ENCODE measurements around the gene L1CAM. TPM values are rescaled to one million over a fixed set of nuclear protein-coding genes. Genes with fewer than 3 reads are reported as not detected.

Gene L1CAM
- total RNA-seq, 1 experiment from 2014 or later = 819 TPM

DNA sequence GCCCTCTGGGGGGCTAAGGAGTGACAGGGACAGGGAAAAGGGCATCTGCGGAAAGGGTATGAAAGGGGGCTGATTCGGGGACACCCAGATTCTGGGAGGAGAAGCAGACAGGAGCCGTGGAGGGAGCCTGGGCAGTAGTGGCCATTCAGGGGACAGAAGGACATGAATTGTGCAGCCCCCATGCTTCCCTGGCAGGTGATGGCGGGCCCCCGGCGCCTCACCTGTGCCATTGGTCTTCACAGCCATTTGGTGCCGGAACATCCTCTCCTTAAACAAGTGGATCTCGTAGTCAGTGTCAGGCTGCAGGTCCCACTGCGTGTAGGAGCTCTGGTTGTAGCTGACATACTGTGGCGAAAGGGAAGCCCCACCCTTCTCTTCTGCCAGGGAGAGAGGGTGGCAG, 21.9 kb downstream of the L1CAM start:
- no TSS peak for BruUV-seq (replicated peaks)
- no peak for DNase-seq (ENCODE audit: low read depth, low spot score)
- no peak for TF ChIP-seq TCF7L2 (IDR thresholded peaks at IDR 0.05; ENCODE audit: low read depth, low read length)
- TF ChIP-seq, protein P1, sequence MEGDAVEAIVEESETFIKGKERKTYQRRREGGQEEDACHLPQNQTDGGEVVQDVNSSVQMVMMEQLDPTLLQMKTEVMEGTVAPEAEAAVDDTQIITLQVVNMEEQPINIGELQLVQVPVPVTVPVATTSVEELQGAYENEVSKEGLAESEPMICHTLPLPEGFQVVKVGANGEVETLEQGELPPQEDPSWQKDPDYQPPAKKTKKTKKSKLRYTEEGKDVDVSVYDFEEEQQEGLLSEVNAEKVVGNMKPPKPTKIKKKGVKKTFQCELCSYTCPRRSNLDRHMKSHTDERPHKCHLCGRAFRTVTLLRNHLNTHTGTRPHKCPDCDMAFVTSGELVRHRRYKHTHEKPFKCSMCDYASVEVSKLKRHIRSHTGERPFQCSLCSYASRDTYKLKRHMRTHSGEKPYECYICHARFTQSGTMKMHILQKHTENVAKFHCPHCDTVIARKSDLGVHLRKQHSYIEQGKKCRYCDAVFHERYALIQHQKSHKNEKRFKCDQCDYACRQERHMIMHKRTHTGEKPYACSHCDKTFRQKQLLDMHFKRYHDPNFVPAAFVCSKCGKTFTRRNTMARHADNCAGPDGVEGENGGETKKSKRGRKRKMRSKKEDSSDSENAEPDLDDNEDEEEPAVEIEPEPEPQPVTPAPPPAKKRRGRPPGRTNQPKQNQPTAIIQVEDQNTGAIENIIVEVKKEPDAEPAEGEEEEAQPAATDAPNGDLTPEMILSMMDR (IDR thresholded peaks at IDR 0.05) = no peak
- TF ChIP-seq POLR2AphosphoS5 (IDR thresholded peaks at IDR 0.05; ENCODE audit: low read depth, low read length) = no peak
- TF ChIP-seq SIN3A (IDR thresholded peaks at IDR 0.05; ENCODE audit: borderline replicate concordance, insufficient read depth, low read depth, low read length) = no peak
- TF ChIP-seq, protein P2, sequence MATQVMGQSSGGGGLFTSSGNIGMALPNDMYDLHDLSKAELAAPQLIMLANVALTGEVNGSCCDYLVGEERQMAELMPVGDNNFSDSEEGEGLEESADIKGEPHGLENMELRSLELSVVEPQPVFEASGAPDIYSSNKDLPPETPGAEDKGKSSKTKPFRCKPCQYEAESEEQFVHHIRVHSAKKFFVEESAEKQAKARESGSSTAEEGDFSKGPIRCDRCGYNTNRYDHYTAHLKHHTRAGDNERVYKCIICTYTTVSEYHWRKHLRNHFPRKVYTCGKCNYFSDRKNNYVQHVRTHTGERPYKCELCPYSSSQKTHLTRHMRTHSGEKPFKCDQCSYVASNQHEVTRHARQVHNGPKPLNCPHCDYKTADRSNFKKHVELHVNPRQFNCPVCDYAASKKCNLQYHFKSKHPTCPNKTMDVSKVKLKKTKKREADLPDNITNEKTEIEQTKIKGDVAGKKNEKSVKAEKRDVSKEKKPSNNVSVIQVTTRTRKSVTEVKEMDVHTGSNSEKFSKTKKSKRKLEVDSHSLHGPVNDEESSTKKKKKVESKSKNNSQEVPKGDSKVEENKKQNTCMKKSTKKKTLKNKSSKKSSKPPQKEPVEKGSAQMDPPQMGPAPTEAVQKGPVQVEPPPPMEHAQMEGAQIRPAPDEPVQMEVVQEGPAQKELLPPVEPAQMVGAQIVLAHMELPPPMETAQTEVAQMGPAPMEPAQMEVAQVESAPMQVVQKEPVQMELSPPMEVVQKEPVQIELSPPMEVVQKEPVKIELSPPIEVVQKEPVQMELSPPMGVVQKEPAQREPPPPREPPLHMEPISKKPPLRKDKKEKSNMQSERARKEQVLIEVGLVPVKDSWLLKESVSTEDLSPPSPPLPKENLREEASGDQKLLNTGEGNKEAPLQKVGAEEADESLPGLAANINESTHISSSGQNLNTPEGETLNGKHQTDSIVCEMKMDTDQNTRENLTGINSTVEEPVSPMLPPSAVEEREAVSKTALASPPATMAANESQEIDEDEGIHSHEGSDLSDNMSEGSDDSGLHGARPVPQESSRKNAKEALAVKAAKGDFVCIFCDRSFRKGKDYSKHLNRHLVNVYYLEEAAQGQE (IDR thresholded peaks at IDR 0.05; ENCODE audit: insufficient read depth in 1 of 2, low read depth in 2 of 2, low read length in 1 of 2) = no peak
- no peaks in the 10 kb centered on the region for H3K4me1 ChIP-seq (ENCODE audit: control insufficient read depth, insufficient read depth, low read length)
- intact Hi-C loops (cut with micrococcal nuclease; ENCODE audit: unreplicated experiment) = no loop called here
- no peak for ATAC-seq
- CTCF ChIA-PET = no interaction called here
- no peaks in the 10 kb centered on the region for H3K9me3 ChIP-seq (ENCODE audit: control insufficient read depth, insufficient read depth, low read depth, low read length)
- POLR2A ChIA-PET = no interaction called here
- H3K27ac ChIP-seq (ENCODE audit: low read length) = no peak overlapping the region
- in situ Hi-C loops (cut with HindIII; ENCODE audit: low pct_unique_long_range_greater_than_20kb, low sequenced_read_pairs) = no loop called here
- no peaks in the 10 kb centered on the region for H3K27me3 ChIP-seq (ENCODE audit: control insufficient read depth, insufficient read depth, low read length)
- H3K36me3 ChIP-seq (ENCODE audit: control insufficient read depth, insufficient read depth, low read length) = no peaks in the 10 kb centered on the region
- no peak overlapping the region for H3K4me3 ChIP-seq (ENCODE audit: low read depth in 2 of 2, low read length in 2 of 2)

DNA sequence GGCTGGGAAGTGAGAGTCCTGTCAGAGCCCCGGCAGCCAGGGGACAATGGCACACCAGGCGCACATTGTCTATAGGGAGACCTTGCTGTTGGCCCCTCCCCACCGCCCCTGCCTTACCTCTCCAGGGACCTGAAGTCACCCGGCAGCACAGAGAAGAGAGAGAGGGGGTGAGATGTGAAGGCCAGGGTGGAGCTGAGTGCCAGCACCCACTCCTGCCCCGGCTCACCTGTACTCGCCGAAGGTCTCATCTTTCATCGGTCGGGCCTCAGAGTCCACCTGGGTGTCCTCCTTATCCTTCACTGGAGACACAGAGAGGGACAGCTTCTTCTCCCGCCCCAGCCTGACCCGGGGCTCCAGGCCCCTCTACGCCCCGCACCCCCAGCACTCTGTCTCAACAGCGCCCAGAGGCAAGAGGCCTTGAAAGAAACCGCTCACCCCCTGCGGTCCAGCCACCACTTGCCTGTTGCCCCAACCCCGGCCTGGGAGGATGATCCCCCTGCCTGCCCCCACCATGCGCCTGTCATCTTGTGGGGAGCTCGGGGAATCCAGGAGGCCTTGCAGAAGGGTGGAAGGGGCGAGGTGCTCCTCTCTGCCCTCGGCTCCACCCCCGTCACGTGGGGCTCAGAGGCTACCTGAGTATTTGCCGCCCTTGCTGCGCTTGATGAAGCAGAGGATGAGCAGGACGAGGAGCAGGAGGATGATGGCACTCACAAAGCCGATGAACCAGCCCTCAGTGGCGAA, 22.6 kb downstream of the L1CAM start:
- Histone ChIP-seq H3K27me3 (ENCODE audit: control insufficient read depth, insufficient read depth, low read length) (no peaks in the 10 kb centered on the region), H3K9me3 (ENCODE audit: control insufficient read depth, insufficient read depth, low read depth, low read length) (no peaks in the 10 kb centered on the region), H3K4me1 (ENCODE audit: control insufficient read depth, insufficient read depth, low read length) (no peaks in the 10 kb centered on the region), H3K4me3 (ENCODE audit: low read depth in 2 of 2, low read length in 2 of 2) (no peak overlapping the region), H3K27ac (ENCODE audit: low read length) (no peak overlapping the region), H3K36me3 (ENCODE audit: control insufficient read depth, insufficient read depth, low read length) (no peaks in the 10 kb centered on the region)
- POLR2A ChIA-PET = no interaction called here
- CTCF ChIA-PET = no interaction called here
- DNase-seq (ENCODE audit: low read depth, low spot score) (no peak), ATAC-seq (no peak)
- no TSS peak for BruUV-seq (replicated peaks)
- intact Hi-C loops (cut with micrococcal nuclease; ENCODE audit: unreplicated experiment) (no loop called here), in situ Hi-C loops (cut with HindIII; ENCODE audit: low pct_unique_long_range_greater_than_20kb, low sequenced_read_pairs) (no loop called here)
- TF ChIP-seq, protein P2 (IDR thresholded peaks at IDR 0.05; ENCODE audit: insufficient read depth in 1 of 2, low read depth in 2 of 2, low read length in 1 of 2) = no peak
- TF ChIP-seq, protein P1 (IDR thresholded peaks at IDR 0.05) = no peak
- TF ChIP-seq POLR2AphosphoS5 (IDR thresholded peaks at IDR 0.05; ENCODE audit: low read depth, low read length) (no peak), SIN3A (IDR thresholded peaks at IDR 0.05; ENCODE audit: borderline replicate concordance, insufficient read depth, low read depth, low read length) (no peak), TCF7L2 (IDR thresholded peaks at IDR 0.05; ENCODE audit: low read depth, low read length) (no peak)

Measured in Panc1 (cell line).